ENCODE data around the gene C10orf95.

C10orf95 gene

GRCh38 chr10:102400076-102400475 lies 51.3 kb downstream of the C10orf95 start:
- DNase-seq, result no peak
